ENCODE data around the gene FDX1. TPM values are rescaled to one million over a fixed set of nuclear protein-coding genes. Genes with fewer than 3 reads are reported as not detected.
"Not testable (repeated sequence)": the region's sequence is repeated elsewhere in the genome, so short reads cannot be mapped to it uniquely, and the experiment has no call there.

The FDX1 gene, protein sequence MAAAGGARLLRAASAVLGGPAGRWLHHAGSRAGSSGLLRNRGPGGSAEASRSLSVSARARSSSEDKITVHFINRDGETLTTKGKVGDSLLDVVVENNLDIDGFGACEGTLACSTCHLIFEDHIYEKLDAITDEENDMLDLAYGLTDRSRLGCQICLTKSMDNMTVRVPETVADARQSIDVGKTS
- 17.6 TPM for total RNA-seq

DNA sequence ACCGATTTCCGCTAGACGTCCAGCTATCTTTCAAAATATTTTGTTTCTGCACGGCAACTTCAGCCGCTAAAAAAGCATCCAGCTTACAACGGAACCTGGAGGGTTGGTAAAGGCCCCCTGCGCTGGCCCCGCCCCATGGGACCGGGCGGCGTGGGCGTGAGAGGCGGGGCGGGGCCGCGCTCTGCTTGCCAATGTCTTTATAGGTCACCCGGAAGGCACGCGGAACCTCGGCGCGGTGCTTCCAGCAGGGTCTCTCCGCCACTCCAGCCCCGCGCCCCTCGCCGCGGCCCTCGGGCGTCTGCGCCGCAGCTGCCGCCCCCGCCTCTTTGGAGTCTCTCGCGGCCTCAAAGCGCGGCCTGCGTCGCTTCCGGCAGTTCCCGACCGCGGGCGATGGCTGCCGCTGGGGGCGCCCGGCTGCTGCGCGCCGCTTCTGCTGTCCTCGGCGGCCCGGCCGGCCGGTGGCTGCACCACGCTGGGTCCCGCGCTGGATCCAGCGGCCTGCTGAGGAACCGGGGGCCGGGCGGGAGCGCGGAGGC, at the start of gene FDX1:
TSS of gene FDX1 (plus strand) at position 218 of the 536 bp plus-strand sequence. CDS start at position 391, 173 bp downstream.
- TF ChIP-seq, protein P1, sequence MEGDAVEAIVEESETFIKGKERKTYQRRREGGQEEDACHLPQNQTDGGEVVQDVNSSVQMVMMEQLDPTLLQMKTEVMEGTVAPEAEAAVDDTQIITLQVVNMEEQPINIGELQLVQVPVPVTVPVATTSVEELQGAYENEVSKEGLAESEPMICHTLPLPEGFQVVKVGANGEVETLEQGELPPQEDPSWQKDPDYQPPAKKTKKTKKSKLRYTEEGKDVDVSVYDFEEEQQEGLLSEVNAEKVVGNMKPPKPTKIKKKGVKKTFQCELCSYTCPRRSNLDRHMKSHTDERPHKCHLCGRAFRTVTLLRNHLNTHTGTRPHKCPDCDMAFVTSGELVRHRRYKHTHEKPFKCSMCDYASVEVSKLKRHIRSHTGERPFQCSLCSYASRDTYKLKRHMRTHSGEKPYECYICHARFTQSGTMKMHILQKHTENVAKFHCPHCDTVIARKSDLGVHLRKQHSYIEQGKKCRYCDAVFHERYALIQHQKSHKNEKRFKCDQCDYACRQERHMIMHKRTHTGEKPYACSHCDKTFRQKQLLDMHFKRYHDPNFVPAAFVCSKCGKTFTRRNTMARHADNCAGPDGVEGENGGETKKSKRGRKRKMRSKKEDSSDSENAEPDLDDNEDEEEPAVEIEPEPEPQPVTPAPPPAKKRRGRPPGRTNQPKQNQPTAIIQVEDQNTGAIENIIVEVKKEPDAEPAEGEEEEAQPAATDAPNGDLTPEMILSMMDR (IDR thresholded peaks at IDR 0.05): peak; percentile 31 to 81 (median 54)
- peak; percentile 22 to 89 for DNase-seq (ENCODE audit: low spot score in 2 of 2)
- peak within 1 kb of the TSS; percentile 87 to 96 for H3K27ac ChIP-seq
- peaks cover 0 to 17% of the 10 kb centered on the region in 2 donors for H3K4me1 ChIP-seq
- no peaks in the 10 kb centered on the region for H3K36me3 ChIP-seq
- H3K27me3 ChIP-seq: no peaks in the 10 kb centered on the region
- H3K9me3 ChIP-seq: no peaks in the 10 kb centered on the region
- H3K4me3 ChIP-seq: peak within 1 kb of the TSS; percentile 95 to 98
- intact Hi-C loops (cut with DNase I): loop anchor here (1.0 to 10.0 kb wide), 5 partner anchors 53 to 483 kb away; partner anchors contain the start of genes RDX and ZC3H12C

DNA sequence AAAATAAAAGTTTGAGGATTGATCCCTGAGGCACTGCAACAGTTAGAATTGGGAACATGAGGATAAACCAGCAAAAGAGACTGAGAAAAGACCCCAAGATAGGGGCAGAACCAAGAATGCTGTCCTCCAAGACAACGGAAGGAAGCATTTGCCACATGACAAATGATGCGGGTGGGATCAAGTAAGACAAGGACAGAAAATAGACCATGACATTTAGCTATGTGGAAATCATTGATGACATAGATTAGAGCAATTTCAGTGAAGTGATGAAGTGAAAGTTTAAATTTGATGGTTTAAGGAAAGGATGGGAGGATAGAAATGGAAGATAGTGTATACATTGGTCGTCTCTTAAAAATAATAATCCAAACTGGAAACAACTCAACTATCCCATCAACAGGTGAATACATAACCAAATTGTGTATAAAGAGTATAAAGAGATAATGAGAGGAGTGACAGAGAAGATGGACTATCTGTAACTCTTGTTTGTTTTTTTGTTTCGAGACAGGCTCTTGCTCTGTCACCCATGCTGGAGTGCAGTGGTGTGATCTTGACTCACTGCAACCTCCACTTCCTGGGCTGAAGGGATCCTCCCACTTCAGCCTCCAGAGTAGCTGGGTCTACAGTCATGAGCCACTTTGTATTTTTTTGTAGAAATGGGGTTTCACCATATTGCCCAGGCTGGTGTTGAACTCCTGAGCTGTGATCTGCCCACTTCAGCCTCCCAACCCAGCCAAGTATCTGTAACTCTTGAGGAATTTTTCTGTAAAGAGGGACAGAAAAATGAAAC, 48.7 kb upstream of the FDX1 start:
- TF ChIP-seq, protein P1 (IDR thresholded peaks at IDR 0.05): no peak
- no peaks in the 10 kb centered on the region for H3K36me3 ChIP-seq
- H3K4me1 ChIP-seq: peaks cover 0 to 2% of the 10 kb centered on the region in 2 donors
- no peak for DNase-seq (ENCODE audit: low spot score in 2 of 2)
- intact Hi-C loops (cut with DNase I): no loop called here
- no peaks in the 10 kb centered on the region for H3K9me3 ChIP-seq
- H3K4me3 ChIP-seq: no peak overlapping the region
- H3K27ac ChIP-seq: no peak overlapping the region
- no peaks in the 10 kb centered on the region for H3K27me3 ChIP-seq

DNA sequence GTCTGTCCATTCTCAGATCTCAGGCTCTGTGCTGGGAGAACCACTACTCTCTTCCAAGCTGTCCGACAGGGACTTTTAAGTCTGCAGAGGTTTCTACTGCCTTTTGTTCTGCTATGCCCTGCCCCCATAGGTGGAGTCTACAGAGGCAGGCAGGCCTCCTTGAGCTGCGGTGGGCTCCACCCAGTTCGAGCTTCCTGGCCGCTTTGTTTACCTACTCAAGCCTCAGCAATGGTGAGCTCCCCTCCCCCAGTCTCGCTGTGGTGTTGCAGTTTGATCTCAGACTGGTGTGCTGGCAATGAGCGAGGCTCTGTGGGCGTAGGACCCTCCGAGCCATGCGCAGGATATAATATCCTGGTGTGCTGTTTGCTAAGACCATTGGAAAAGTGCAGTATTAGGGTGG, 41.5 kb upstream of the FDX1 start:
- H3K36me3 ChIP-seq; H3K27me3 ChIP-seq; intact Hi-C loops (cut with DNase I); H3K4me1 ChIP-seq; H3K9me3 ChIP-seq; DNase-seq (ENCODE audit: low spot score in 2 of 2); H3K27ac ChIP-seq; H3K4me3 ChIP-seq: not testable (repeated sequence)

DNA sequence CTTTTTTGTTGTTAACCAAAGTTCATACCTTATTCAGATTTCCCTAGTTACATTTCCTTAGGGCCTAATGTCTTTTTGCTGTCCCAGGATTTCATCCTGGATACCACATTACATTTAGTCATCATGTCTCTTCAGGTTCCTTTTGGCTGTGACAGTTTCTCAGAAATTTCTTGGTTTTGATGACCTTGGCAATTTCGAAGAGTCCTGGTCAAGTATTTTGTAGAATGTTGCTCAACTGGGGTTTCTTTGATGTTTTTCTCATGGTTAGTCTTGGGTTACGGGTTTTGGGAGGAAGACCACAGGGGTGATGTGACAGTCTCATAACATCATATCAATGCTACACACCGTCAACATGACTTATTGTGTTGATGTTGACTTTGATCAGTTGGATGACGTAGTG, 39.8 kb upstream of the FDX1 start:
- Histone ChIP-seq H3K4me1 (no peaks in the 10 kb centered on the region), H3K4me3 (no peak overlapping the region), H3K36me3 (no peaks in the 10 kb centered on the region), H3K27me3 (no peaks in the 10 kb centered on the region), H3K27ac (no peak overlapping the region), H3K9me3 (peaks cover 0 to 7% of the 10 kb centered on the region in 2 donors)
- intact Hi-C loops (cut with DNase I): no loop called here
- TF ChIP-seq, protein P1 (IDR thresholded peaks at IDR 0.05): no peak
- DNase-seq (ENCODE audit: low spot score in 2 of 2): no peak

DNA sequence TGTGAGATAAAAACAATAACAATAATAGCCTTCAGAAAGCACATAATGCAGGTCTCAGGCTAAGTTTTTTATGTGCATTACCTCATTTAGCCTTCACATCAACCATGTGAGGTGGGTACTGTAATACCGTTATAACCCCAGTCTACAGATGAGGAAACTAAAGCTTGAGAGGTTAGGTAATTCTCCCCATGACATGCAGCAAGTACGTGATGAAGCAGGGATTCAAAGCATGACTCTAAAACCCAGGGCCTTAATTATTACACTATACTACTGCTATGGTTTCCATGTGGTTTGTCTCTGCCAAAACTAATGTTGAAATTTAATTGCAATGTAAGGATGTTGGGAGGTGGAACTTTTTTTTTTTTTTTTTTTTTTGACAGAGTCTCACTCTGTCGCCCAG, 37.7 kb upstream of the FDX1 start:
- intact Hi-C loops (cut with DNase I): no loop called here
- Histone ChIP-seq H3K27ac (no peak overlapping the region), H3K36me3 (no peaks in the 10 kb centered on the region), H3K4me3 (no peak overlapping the region), H3K27me3 (no peaks in the 10 kb centered on the region), H3K4me1 (no peaks in the 10 kb centered on the region), H3K9me3 (peaks cover 0 to 7% of the 10 kb centered on the region in 2 donors)
- TF ChIP-seq, protein P1 (IDR thresholded peaks at IDR 0.05): no peak
- no peak for DNase-seq (ENCODE audit: low spot score in 2 of 2)

DNA sequence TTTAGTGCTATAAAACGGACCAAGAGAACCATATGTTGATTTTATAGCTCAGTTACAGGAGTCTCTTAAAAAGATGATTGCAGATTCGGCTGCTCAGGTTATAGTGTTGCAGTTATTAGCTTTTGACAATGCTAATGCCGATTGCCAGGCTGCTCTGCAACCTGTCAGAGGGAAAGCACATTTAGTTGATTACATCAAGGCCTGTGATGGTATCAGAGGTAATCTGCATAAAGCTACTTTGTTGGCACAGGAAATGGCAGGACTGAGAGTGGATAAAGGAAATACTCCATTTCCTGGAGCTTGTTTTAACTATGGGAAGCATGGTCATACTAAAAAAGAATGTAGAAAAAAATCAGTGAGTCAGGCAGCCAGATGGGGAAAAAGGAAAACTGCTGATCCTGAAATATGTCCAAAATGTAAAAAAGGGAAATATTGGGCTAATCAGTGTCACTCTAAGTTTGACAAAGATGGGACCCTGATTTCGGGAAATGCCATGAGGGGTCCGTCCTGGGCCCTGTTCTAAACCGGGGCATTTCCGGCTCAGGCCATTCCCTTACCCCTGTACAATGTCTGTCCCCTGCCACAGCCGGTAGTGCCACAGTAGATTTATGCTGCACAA, 32.0 kb upstream of the FDX1 start:
- H3K4me1 ChIP-seq; H3K9me3 ChIP-seq; H3K27me3 ChIP-seq; DNase-seq (ENCODE audit: low spot score in 2 of 2); intact Hi-C loops (cut with DNase I); H3K27ac ChIP-seq; H3K36me3 ChIP-seq; H3K4me3 ChIP-seq: not testable (repeated sequence)

DNA sequence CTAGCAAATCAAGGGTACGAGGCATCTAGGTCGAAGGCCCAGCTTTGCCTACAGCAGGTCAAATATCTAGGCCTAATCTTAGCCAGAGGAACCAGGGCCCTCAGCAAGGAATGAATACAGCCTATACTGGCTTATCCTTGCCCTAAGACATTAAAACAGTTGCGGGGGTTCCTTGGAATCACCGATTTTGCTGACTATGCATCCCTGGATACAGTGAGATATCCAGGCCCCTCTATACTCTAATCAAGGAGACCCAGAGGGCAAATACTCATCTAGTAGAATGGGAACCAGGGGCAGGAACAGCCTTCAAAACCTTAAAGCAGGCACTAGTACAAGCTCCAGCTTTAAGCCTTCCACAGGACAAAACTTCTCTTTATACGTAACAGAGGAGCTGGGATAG, 26.2 kb upstream of the FDX1 start:
- H3K9me3 ChIP-seq; H3K36me3 ChIP-seq; intact Hi-C loops (cut with DNase I); H3K4me3 ChIP-seq; DNase-seq (ENCODE audit: low spot score in 2 of 2); H3K27ac ChIP-seq; H3K4me1 ChIP-seq; H3K27me3 ChIP-seq: not testable (repeated sequence)

DNA sequence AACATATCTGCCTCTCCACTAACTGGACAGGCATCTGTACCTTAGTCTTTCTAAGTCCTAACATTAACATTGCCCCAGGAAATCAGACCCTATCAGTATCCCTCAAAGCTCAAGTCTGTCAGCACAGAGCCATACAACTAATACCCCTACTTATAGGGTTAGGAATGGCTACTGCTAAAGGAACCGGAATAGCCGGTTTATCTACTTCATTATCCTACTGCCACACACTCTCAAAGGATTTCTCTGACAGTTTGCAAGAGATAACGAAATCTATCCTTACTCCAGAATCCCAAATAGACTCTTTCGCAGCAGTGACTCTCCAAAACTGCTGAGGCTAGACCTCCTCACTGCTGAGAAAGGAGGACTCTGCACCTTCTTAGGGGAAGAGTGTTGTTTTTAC, 24.1 kb upstream of the FDX1 start:
- H3K36me3 ChIP-seq; DNase-seq (ENCODE audit: low spot score in 2 of 2); H3K4me3 ChIP-seq; intact Hi-C loops (cut with DNase I); H3K4me1 ChIP-seq; H3K27me3 ChIP-seq; H3K9me3 ChIP-seq; H3K27ac ChIP-seq: not testable (repeated sequence)

Measured in ascending aorta (tissue), 2 donors.